HL-60 (cell line): Measurements from ENCODE around the gene GPR149.

Experiments used
- GABPA ChIP-seq: IDR thresholded peaks from 2 replicates; pipeline ENCODE4 v1.6.1; 2012; ENCODE audit warnings: low read depth
- POLR2AphosphoS5 ChIP-seq: IDR thresholded peaks from 2 replicates; pipeline ENCODE4 v1.6.1; 2012; ENCODE audit warnings: low read depth
- SPI1 ChIP-seq: IDR thresholded peaks from 2 replicates; pipeline ENCODE4 v1.6.1; 2012; ENCODE audit warnings: low read depth, mild to moderate bottlenecking, borderline replicate concordance
- TF ChIP-seq, protein P1 (sequence below): IDR thresholded peaks from 2 replicates; pipeline ENCODE4 v1.6.1; 2012; ENCODE audit warnings: low read depth; ENCODE audit not compliant: insufficient replicate concordance
- TF ChIP-seq, protein P2 (sequence below): IDR thresholded peaks from one replicate; pipeline ENCODE4 v1.5.1; 2011; ENCODE audit warnings: low read length, control low read depth, inconsistent platforms; ENCODE audit not compliant: insufficient read depth

DNA sequence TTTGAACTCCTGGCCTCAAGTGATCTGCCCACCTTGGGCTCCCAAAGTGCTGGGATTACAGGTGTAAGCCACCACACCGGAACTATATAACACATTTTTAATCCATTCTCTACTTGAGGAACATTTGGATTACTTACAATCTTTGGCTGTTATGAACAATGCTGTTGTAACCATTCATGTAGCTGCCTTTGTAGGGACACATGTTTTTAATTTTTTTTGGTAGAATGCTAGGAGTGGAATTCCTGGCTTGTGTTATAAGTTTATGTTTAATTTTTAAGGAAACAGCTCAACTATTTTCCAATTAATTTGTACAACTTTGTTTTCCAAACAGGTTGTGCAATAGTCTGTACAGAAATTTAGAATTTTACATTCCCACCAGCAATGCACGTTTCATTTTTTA is 51.7 kb downstream of the GPR149 start:
- TF ChIP-seq, protein P1, sequence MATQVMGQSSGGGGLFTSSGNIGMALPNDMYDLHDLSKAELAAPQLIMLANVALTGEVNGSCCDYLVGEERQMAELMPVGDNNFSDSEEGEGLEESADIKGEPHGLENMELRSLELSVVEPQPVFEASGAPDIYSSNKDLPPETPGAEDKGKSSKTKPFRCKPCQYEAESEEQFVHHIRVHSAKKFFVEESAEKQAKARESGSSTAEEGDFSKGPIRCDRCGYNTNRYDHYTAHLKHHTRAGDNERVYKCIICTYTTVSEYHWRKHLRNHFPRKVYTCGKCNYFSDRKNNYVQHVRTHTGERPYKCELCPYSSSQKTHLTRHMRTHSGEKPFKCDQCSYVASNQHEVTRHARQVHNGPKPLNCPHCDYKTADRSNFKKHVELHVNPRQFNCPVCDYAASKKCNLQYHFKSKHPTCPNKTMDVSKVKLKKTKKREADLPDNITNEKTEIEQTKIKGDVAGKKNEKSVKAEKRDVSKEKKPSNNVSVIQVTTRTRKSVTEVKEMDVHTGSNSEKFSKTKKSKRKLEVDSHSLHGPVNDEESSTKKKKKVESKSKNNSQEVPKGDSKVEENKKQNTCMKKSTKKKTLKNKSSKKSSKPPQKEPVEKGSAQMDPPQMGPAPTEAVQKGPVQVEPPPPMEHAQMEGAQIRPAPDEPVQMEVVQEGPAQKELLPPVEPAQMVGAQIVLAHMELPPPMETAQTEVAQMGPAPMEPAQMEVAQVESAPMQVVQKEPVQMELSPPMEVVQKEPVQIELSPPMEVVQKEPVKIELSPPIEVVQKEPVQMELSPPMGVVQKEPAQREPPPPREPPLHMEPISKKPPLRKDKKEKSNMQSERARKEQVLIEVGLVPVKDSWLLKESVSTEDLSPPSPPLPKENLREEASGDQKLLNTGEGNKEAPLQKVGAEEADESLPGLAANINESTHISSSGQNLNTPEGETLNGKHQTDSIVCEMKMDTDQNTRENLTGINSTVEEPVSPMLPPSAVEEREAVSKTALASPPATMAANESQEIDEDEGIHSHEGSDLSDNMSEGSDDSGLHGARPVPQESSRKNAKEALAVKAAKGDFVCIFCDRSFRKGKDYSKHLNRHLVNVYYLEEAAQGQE = no peak
- TF ChIP-seq, protein P2, sequence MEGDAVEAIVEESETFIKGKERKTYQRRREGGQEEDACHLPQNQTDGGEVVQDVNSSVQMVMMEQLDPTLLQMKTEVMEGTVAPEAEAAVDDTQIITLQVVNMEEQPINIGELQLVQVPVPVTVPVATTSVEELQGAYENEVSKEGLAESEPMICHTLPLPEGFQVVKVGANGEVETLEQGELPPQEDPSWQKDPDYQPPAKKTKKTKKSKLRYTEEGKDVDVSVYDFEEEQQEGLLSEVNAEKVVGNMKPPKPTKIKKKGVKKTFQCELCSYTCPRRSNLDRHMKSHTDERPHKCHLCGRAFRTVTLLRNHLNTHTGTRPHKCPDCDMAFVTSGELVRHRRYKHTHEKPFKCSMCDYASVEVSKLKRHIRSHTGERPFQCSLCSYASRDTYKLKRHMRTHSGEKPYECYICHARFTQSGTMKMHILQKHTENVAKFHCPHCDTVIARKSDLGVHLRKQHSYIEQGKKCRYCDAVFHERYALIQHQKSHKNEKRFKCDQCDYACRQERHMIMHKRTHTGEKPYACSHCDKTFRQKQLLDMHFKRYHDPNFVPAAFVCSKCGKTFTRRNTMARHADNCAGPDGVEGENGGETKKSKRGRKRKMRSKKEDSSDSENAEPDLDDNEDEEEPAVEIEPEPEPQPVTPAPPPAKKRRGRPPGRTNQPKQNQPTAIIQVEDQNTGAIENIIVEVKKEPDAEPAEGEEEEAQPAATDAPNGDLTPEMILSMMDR = no peak
- TF ChIP-seq POLR2AphosphoS5 (no peak), GABPA (no peak), SPI1 (no peak)
